Right lobe of liver (tissue), 6 donors: ENCODE measurements around the gene BLM. TPM values are rescaled to one million over a fixed set of nuclear protein-coding genes. Genes with fewer than 3 reads are reported as not detected.
A peak's percentile ranks its signal among the peaks of the same experiment; 100 is the strongest.
"Not testable (repeated sequence)": the region's sequence is repeated elsewhere in the genome, so short reads cannot be mapped to it uniquely, and the experiment has no call there.

ENCODE experiments used
- ATAC-seq, 4 donors: fragments of 200-7000 bp; cut with Tn5 transposase; one replicate each; pipeline ENCODE4 v1.9.1; 2020; ENCODE audit warnings: mild to moderate bottlenecking in 4 of 4, moderate library complexity in 4 of 4
- DNase-seq, 3 donors: peaks; one replicate each; pipeline ENCODE4 v3.0.0-alpha.2; 2020
- H3K27ac ChIP-seq, 3 donors: fragments of 200-600 bp; one replicate each; pipeline ENCODE4 v1.8.0; 2022
- H3K27me3 ChIP-seq, 2 donors: fragments of 200-600 bp; one replicate each; pipeline ENCODE4 v1.8.0; 2022
- H3K36me3 ChIP-seq, 4 donors: fragments of 200-600 bp; sonication (generic) in 1 of 4; one replicate each; pipeline versions ENCODE4 v1.5.1 to v1.8.0; 2017 to 2022; ENCODE audit warnings: control low read depth in 1 of 4
- H3K4me1 ChIP-seq, 4 donors: fragments of 200-600 bp; sonication (generic) in 1 of 4; one replicate each; pipeline versions ENCODE4 v1.5.1 to v1.8.0; 2017 to 2022; ENCODE audit warnings: control low read depth in 1 of 4
- H3K4me3 ChIP-seq, 3 donors: fragments of 200-600 bp; one replicate each; pipeline ENCODE4 v1.8.0; 2022
- H3K9me3 ChIP-seq, 4 donors: fragments of 200-600 bp; sonication (generic) in 1 of 4; one replicate each; pipeline versions ENCODE4 v1.5.1 to v1.8.0; 2017 to 2022; ENCODE audit warnings: control low read depth in 1 of 4
- CTCF ChIP-seq, 4 donors: fragments of 200-600 bp in 3 of 4; fragments of 450-650 bp in 1 of 4; IDR thresholded peaks; one replicate each; pipeline versions ENCODE4 v1.5.1 to v1.8.0; 2016 to 2022; ENCODE audit warnings: antibody characterized with exemption in 4 of 4, mild to moderate bottlenecking in 2 of 4
- POLR2A ChIP-seq: fragments of 450-650 bp; IDR thresholded peaks from one replicate; pipeline ENCODE4 v1.6.1; 2017; ENCODE audit warnings: antibody characterized with exemption, mild to moderate bottlenecking
- WGBS: methylation state at CpG from one replicate; pipeline ENCODE4 v1.1.6; 2018; ENCODE audit warnings: low coverage, low lambda C conversion rate; ENCODE audit not compliant: insufficient coverage; ENCODE audit errors: missing lambda C conversion rate; 5-methylcytosine and 5-hydroxymethylcytosine counted together
- intact Hi-C, 2 donors: fragments of 100-400 bp; cut with DNase I; formaldehyde crosslinking; loops; one replicate each; pipeline versions ENCODE4 v1.11.2 to v1.14.1; 2022
- total RNA-seq, 6 experiments: library from RNA; depleted of rRNA in 2 of 6; stranded (reverse); fragments of >200 nt in 2 of 6; fragmentation: NEBNext Ultra II Directional in 3 of 6; extraction: Animal tissue kit (Norgen Biotek cat#: 25700) in 3 of 6; gene quantifications; one replicate each; pipeline versions ENCODE4 v1.1.0 to v1.2.4, GENCODE V29; 2016 to 2023
- donor health status: DM: no; HTN: yes; CAD: no.
- donor health status: DM: no; HTN: no; CAD: no.
- donor health status: DM: no; HTN: no; CAD: no.
- donor health status: DM: no; HTN: yes; CAD: no.
- donor health status: DM: no; HTN: yes; CAD: no.

Gene BLM
- total RNA-seq, 6 experiments from 2014 or later = 0.20 to 2.3 (median 0.45) TPM

GRCh38 chr15:90685591-90686434, 31.3 kb upstream of the BLM start:
- intact Hi-C loops = no loop called here
- 76% methylated on average over 11 of the region's 11 CpGs for WGBS
- Histone ChIP-seq H3K27ac (no peak overlapping the region), H3K9me3 (no peaks in the 10 kb centered on the region), H3K4me1 (no peaks in the 10 kb centered on the region), H3K4me3 (no peak overlapping the region), H3K36me3 (no peaks in the 10 kb centered on the region), H3K27me3 (no peaks in the 10 kb centered on the region)
- TF ChIP-seq POLR2A = no peak
- TF ChIP-seq CTCF (IDR thresholded peaks at IDR 0.05) = no peak
- peak in 2 of 4 donors; percentile 35 to 42 for ATAC-seq
- no peak for DNase-seq

GRCh38 chr15:90686435-90687218, 30.5 kb upstream of the BLM start:
- 47% methylated on average over 3 of the region's 3 CpGs for WGBS
- H3K4me3 ChIP-seq = no peak overlapping the region
- peak in 1 of 4 donors; percentile 22 for ATAC-seq

GRCh38 chr15:90689326-90689961, 27.7 kb upstream of the BLM start:
- ATAC-seq, H3K36me3 ChIP-seq, H3K27me3 ChIP-seq, H3K9me3 ChIP-seq, H3K4me1 ChIP-seq, H3K4me3 ChIP-seq, intact Hi-C loops, H3K27ac ChIP-seq, DNase-seq: not testable (repeated sequence)
- 90% methylated on average over 5 of the region's 6 CpGs for WGBS

More at GRCh38 chr15:90686435-90687218, 30.5 kb upstream of the BLM start:
- Histone ChIP-seq H3K27ac (no peak overlapping the region), H3K27me3 (no peaks in the 10 kb centered on the region), H3K36me3 (no peaks in the 10 kb centered on the region), H3K4me1 (no peaks in the 10 kb centered on the region), H3K9me3 (no peaks in the 10 kb centered on the region)
- TF ChIP-seq CTCF (IDR thresholded peaks at IDR 0.05) = no peak
- no peak for TF ChIP-seq POLR2A
- intact Hi-C loops = no loop called here
- DNase-seq = no peak

GRCh38 chr15:90690585-90690984, 26.6 kb upstream of the BLM start:
- ATAC-seq (no peak), DNase-seq (no peak)
- Histone ChIP-seq H3K4me1 (no peaks in the 10 kb centered on the region), H3K27ac (no peak overlapping the region), H3K9me3 (no peaks in the 10 kb centered on the region), H3K27me3 (no peaks in the 10 kb centered on the region), H3K4me3 (no peak overlapping the region), H3K36me3 (no peaks in the 10 kb centered on the region)
- WGBS = 53% methylated on average over 2 of the region's 2 CpGs
- TF ChIP-seq POLR2A = no peak
- TF ChIP-seq CTCF (IDR thresholded peaks at IDR 0.05) = no peak
- intact Hi-C loops = no loop called here
